Heart left ventricle (tissue), 13 donors: ENCODE measurements around the gene CCDC7.

Experiments used
- CTCF ChIP-seq, 12 donors: fragments of 200-600 bp; sonication (generic) in 4 of 12; IDR thresholded peaks; one replicate each; pipeline versions ENCODE4 v1.5.0 to v1.8.0; 2018 to 2022; ENCODE audit warnings: antibody characterized with exemption in 12 of 12, mild to moderate bottlenecking in 5 of 12
- POLR2A ChIP-seq, 2 donors: fragments of 450-650 bp; IDR thresholded peaks; one replicate each; pipeline ENCODE4 v1.6.1; 2017; ENCODE audit warnings: antibody characterized with exemption in 2 of 2, mild to moderate bottlenecking in 2 of 2, moderate library complexity in 2 of 2
- donor health status: ischemic (EF 13 %, LVEDD 7.1; RV severe dilation, severe dysfunction).
- donor health status: DM: no; HTN: yes; CAD: no.
- donor health status: DM: no; HTN: no; CAD: no.
- donor health status: ischemic (EF 25% LVEDD 6.9; RV normal size, moderate dysfunction).
- donor health status: ischemic (EF 25% LVEDD 5.7; RV mildly dilated, moderate dysfunction).
- donor health status: ischemic (EF 35%, LVEDD 5.7; RV mildly dilated, moderate dysfunction).
- donor health status: nonischemic (EF 11% LVEDD 7.7; RV severe dilation, severe dysfunction).
- donor health status: DM: yes; HTN: yes; CAD: no.
- donor health status: PGD.
- donor health status: ischemic (EF 29% LVEDD 5.4; RV normal size, mild dysfunction).
- donor health status: nonischemic (EF 23%, LVEDD 6.1; RV moderate dilation, normal function).

GRCh38 chr10:32445740-32446535, at the start of gene CCDC7:
- TF ChIP-seq CTCF (IDR thresholded peaks at IDR 0.05) (peak; percentile 31 to 83 (median 62)), POLR2A (IDR thresholded peaks at IDR 0.05) (peak in 1 of 2 donors; percentile 62)
